Inflammatory macrophage treated with lipopolysaccharide for 4 hours (primary cell): Measurements from ENCODE around the gene TPR.
"Not testable (repeated sequence)": the region's sequence is repeated elsewhere in the genome, so short reads cannot be mapped to it uniquely, and the experiment has no call there.

Experiments used
- DNase-seq: peaks from one replicate; pipeline ENCODE4 v3.0.0-alpha.2; 2020

TPR gene

GRCh38 chr1:186375152-186375928 lies at the start of gene TPR, which contains the start of gene ODR4:
Gene TPR (minus strand): TSS chr1:186375253. CDS start chr1:186375028, 225 bp downstream.
Gene ODR4 (plus strand): TSS chr1:186375838. CDS start chr1:186379786, 3,948 bp downstream.
- peak; percentile 100 for DNase-seq

GRCh38 chr1:186424539-186424938 lies 49.5 kb upstream of the TPR start:
- DNase-seq = no peak

GRCh38 chr1:186421446-186421845 lies 46.4 kb upstream of the TPR start:
- DNase-seq = no peak

- no peak for DNase-seq
Observed at GRCh38 chr1:186420923-186421322, 45.9 kb upstream of the TPR start.

- DNase-seq = no peak
Observed at GRCh38 chr1:186420311-186420710, 45.3 kb upstream of the TPR start.

- DNase-seq = no peak
Observed at GRCh38 chr1:186418503-186418902, 43.5 kb upstream of the TPR start.

GRCh38 chr1:186413319-186413718 lies 38.3 kb upstream of the TPR start:
- no peak for DNase-seq

- peak; percentile 9 for DNase-seq
Observed at GRCh38 chr1:186409091-186409490, 34.0 kb upstream of the TPR start.

DNA sequence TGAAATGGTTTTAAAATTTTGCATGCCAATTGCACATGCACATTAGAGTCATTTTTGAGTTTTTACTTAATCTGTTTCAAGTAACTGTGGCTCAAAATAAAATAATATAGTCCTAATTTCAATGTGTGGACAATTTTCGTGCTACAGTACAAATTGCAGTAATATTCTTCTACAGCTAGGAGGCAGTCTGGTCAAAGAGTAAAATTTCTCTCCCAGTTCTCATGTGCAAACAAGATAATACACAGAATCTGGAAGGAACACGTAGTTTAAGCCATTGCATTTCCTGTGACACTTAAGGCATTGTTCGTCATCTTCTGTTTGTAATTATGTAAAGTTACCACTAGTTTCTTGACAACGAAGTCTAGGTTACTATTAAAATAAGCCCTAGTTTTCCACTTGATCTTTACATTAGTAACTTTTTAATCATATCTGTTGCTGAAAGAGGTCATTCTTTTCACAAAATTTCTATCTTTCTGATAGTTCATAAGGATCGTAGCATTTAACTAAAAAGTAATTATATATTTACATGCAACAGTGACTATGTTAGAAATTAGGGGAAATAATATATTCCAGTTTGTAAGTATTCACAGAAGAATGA lies 29.5 kb upstream of the TPR start:
- DNase-seq = peak; percentile 76

GRCh38 chr1:186403632-186404031 lies 28.6 kb upstream of the TPR start:
- DNase-seq = no peak

DNA sequence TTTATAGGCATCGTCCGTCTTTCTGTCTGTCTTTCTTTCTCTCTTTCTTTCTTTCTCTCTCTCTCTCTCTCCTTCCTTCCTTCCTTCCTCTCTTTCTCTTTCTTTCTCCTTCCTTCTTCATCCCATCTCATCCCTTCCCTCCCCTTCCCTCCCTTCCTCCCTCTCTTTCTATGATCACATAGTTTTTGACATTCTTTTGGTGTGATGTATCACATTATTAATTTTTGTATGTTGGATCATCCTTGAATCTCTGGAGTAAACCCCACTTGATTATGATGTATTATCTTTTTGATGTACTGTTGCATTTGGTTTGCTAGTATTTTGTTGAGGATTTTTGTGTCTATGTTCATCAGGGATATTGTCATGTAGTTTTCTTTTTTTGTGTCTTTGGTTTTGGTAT lies 26.4 kb upstream of the TPR start:
- DNase-seq = not testable (repeated sequence)

DNA sequence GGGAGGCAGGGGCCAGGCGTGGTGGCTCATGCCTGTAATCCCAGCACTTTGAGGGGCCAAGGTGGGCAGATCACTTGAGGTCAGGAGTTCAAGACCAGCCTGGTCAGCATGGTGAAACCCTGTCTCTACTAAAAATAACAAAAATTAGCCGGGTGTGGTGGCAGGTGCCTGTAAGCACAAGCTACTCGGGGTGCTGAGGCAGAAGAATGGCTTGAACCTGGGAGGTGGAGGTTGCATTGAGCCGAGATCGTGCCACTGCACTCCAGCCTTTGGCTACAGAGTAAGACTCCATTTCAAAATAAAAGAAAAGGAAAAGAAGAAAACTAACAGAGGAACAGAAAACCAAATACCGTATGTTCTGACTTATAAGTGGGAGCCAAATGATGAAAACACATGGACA lies 17.7 kb upstream of the TPR start:
- DNase-seq = not testable (repeated sequence)

DNA sequence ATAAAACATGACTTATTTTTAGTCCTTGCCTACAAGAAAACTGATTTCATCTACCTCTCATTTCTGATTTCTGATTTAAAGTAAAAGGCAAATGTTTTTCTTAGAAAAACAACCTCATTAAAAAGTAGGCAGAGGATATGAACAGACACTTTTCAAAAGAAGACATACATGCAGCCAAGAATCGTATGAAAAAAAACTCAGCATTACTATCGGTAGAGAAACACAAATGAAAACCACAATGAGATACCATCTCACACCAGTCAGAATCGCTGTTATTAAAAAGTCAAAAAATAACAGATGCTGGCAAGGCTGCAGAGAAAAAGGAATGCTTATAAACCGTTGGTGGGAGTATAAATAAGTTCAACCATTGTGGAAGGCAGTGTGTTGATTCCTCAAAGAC lies 16.8 kb upstream of the TPR start:
- DNase-seq = no peak

DNA sequence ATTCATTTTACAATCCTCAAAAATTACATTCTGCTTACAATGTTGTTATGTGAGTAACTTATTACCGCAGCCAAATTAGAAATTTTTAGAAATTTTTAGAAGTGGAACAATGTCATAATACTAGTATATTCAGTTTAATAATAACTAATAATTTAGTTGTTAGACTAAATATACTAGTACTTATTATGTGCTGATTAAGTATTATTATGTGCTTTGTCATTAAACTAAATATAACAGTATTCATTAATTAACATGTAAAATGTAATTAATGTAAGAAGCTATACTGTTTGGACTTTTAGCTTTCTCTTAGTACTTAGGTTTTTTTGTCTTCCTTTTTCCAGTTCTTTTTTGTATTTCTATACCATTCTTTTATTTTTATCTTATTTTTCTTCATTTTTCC lies 15.9 kb upstream of the TPR start:
- DNase-seq = no peak

DNA sequence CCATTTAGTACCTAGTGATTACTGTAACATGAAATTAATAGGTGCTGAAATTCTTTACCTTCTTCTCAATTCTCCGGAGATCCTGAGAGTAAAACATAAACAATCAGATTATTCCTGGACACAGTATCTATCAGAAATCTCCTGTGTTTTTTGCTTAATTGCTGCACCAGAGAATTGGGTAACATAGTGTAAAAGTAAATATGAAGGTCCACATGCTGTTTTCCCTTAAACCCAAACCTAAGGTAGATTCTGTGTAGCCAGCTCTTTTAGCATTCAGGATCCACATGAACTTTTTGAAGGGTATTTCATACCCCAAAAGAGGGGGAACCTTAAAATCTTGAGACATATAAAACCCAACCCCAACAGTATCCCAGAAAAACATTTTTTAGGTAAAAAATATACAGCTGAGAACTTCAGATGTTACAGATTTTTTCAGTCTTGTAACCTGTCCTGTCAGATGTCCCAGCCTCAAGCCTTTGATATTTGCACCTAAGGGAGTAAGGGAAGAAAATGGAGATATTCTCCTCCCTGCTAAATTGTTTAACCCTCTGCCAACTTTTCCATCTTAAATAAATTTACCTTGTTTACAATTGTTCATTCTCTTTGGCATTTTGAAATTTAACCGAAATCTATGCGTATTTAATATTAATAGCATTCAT lies 11.8 kb upstream of the TPR start:
- DNase-seq = no peak

- no peak for DNase-seq
Observed at GRCh38 chr1:186375929-186376319, 871 bp upstream of the TPR start.

- peak; percentile 32 for DNase-seq
Observed at GRCh38 chr1:186374303-186375151, 526 bp downstream of the TPR start.

DNA sequence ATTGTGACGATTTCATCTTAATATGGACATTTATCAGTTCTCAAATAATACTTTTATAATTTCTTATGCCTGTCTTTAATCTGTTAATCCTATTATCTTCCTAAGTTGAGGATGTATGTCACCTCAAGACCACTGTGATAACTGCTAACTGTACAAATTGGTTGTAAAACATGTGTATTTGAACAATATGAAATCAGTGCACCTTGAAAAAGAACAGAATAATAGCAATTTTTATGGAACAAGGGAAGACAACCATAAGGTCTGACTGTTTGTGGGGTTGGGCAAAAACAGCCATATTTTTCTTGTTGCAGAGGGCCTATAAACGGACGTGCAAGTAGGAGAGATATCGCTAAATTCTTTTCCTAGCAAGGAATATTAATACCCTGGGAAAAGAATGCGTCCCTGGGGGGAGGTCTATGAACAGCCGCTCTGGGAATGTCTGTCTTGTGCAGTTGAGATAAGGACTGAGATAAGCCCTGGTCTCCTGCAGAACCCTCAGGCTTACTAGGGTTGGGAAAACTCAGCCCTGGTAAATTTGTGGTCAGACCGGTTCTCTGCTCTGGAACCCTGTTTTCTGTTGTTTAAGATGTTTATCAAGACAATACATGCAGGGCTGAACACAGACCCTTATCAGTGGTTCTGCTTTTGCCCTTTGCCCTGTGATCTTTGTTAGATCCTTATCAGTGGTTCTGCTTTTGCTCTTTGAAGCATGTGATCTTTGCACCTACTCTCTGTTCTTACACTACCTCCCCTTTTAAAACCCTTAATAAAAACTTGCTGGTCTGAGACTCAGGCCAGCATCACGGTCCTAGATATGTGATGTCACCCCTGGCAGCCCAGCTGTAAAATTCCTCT lies 27.0 kb downstream of the TPR start:
- not testable (repeated sequence) for DNase-seq

DNA sequence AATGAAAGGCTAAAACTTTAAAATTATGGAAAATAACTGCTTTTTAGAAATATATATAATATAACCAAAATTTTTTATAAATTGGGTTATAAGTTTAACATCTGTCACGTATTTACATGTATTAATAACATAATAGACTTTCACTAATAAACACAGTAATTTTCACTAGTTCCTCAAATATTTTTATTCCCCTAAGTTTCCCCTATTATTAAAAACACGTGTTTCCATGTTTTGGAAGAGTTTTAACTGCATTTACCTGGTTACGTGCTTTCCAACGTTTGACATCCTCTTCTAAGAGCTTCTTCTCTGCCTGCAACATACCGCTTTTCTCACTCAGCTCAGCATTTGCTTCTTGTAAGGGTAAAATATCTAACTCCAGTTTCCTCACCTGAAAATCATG lies 34.3 kb downstream of the TPR start:
- DNase-seq = no peak

GRCh38 chr1:186337554-186337953 lies 37.5 kb downstream of the TPR start:
- no peak for DNase-seq

GRCh38 chr1:186330758-186331157 lies 44.3 kb downstream of the TPR start:
- no peak for DNase-seq

DNA sequence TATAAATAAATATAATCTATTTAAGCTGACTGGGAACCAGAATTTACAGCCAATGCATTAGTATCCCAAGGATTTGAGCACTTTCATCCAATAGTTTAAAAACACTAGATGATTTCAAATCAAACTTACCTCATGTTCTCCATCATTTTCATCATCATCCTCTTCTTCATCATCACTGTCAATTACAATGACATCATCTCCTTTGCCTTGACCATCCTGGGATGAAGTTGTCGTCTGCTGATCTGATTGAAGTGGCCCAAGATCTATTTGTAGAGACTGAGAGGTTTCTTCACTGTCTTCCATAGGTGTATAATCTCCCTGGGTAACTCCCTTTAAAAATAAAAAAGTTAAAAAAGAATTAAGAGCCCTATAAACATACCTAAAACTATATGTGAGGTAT lies 47.7 kb downstream of the TPR start:
- no peak for DNase-seq
